Endometrial microvascular endothelial cells (primary cell): Measurements from ENCODE around the gene TREML4. TPM values are rescaled to one million over a fixed set of nuclear protein-coding genes. Genes with fewer than 3 reads are reported as not detected.

Source experiments
- in situ Hi-C: cut with HindIII; loops from 2 replicates; pipeline ENCODE4 v1.10.0; 2017; ENCODE audit warnings: low sequenced_read_pairs, low pct_unique_long_range_greater_than_20kb; ENCODE audit errors: inconsistent ontology term
- total RNA-seq: library from RNA; depleted of rRNA; stranded (reverse); fragments of >200 nt; gene quantifications from one replicate; pipeline ENCODE4 v1.2.3, GENCODE V29; 2015; ENCODE audit errors: inconsistent ontology term

The TREML4 gene
- total RNA-seq, 1 donor from 2014 or later: not detected

- in situ Hi-C loops: no loop called here
Observed at GRCh38 chr6:41273714-41274113, 45.6 kb downstream of the TREML4 start.

GRCh38 chr6:41274256-41274655, 46.1 kb downstream of the TREML4 start:
- in situ Hi-C loops: no loop called here

GRCh38 chr6:41275489-41275888, 47.3 kb downstream of the TREML4 start:
- in situ Hi-C loops: no loop called here

- in situ Hi-C loops: no loop called here
Observed at GRCh38 chr6:41277605-41278004, 49.5 kb downstream of the TREML4 start.

GRCh38 chr6:41278699-41279405, 50.7 kb downstream of the TREML4 start:
- in situ Hi-C loops: no loop called here

- in situ Hi-C loops: no loop called here
Observed at GRCh38 chr6:41280381-41281057, 52.4 kb downstream of the TREML4 start.

GRCh38 chr6:41283600-41283999, 55.5 kb downstream of the TREML4 start:
- in situ Hi-C loops: no loop called here

- in situ Hi-C loops: no loop called here
Observed at GRCh38 chr6:41284726-41285125, 56.6 kb downstream of the TREML4 start.

GRCh38 chr6:41286544-41287346, 58.6 kb downstream of the TREML4 start, which contains the start of gene TREM1:
Gene TREM1, minus strand, starts transcription at chr6:41286682. Its CDS starts 27 bp downstream, at chr6:41286655.
- in situ Hi-C loops: no loop called here

GRCh38 chr6:41288030-41288753, 60.0 kb downstream of the TREML4 start:
- in situ Hi-C loops: no loop called here

Other genes starting within 250 kb of the TREML4 start
- not detected for gene UNC5CL, start 189.1 kb upstream of the TREML4 start, total RNA-seq
- gene TSPO2, start 185.9 kb upstream of the TREML4 start, total RNA-seq: not detected
- not detected for gene APOBEC2, start 175.1 kb upstream of the TREML4 start, total RNA-seq
- gene OARD1, start 156.0 kb upstream of the TREML4 start, total RNA-seq: 8.1 TPM
- gene NFYA, start 155.4 kb upstream of the TREML4 start, total RNA-seq: 18.7 TPM
- not detected for gene TREML1, start 74.0 kb upstream of the TREML4 start, total RNA-seq
- not detected for gene TREM2, start 65.2 kb upstream of the TREML4 start, total RNA-seq
- not detected for gene TREML2, start 27.2 kb upstream of the TREML4 start, total RNA-seq
- gene TREM1, start 58.3 kb downstream of the TREML4 start, total RNA-seq: not detected
- gene NCR2, start 107.3 kb downstream of the TREML4 start, total RNA-seq: not detected